ENCODE results near the gene ANTXR1.

Gene ANTXR1

GRCh38 chr2:69248232-69248631 is 235.3 kb downstream of the ANTXR1 start:
- Histone ChIP-seq H3K79me2 (ENCODE audit: insufficient read depth, low read depth) (no peaks in the 10 kb centered on the region), H2AFZ (ENCODE audit: low read depth) (no peak overlapping the region), H3K4me3 (IDR thresholded peaks at IDR 0.05; ENCODE audit: insufficient read depth, low read depth, low read length) (no peak overlapping the region), H3K4me2 (no peak overlapping the region), H3K9ac (no peak overlapping the region), H3K27ac (no peak overlapping the region), H3K4me1 (ENCODE audit: low read depth, poor library complexity, severe bottlenecking) (no peaks in the 10 kb centered on the region), H4K20me1 (ENCODE audit: insufficient read depth) (no peaks in the 10 kb centered on the region), H3K27me3 (ENCODE audit: insufficient read depth, low read depth) (no peaks in the 10 kb centered on the region), H3K36me3 (ENCODE audit: insufficient read depth) (no peaks in the 10 kb centered on the region)
- TF ChIP-seq CTCF (conservative IDR thresholded peaks at IDR 0.05; ENCODE audit: low read depth, low read length): no peak

GRCh38 chr2:69250981-69251380 is 238.0 kb downstream of the ANTXR1 start:
- Histone ChIP-seq H3K4me1 (ENCODE audit: low read depth, poor library complexity, severe bottlenecking) (no peaks in the 10 kb centered on the region), H3K9ac (no peak overlapping the region), H4K20me1 (ENCODE audit: insufficient read depth) (no peaks in the 10 kb centered on the region), H2AFZ (ENCODE audit: low read depth) (no peak overlapping the region), H3K4me3 (IDR thresholded peaks at IDR 0.05; ENCODE audit: insufficient read depth, low read depth, low read length) (no peak overlapping the region), H3K4me2 (no peak overlapping the region), H3K27ac (no peak overlapping the region), H3K36me3 (ENCODE audit: insufficient read depth) (no peaks in the 10 kb centered on the region), H3K27me3 (ENCODE audit: insufficient read depth, low read depth) (no peaks in the 10 kb centered on the region), H3K79me2 (ENCODE audit: insufficient read depth, low read depth) (no peaks in the 10 kb centered on the region)
- no peak for TF ChIP-seq CTCF (conservative IDR thresholded peaks at IDR 0.05; ENCODE audit: low read depth, low read length)

DNA sequence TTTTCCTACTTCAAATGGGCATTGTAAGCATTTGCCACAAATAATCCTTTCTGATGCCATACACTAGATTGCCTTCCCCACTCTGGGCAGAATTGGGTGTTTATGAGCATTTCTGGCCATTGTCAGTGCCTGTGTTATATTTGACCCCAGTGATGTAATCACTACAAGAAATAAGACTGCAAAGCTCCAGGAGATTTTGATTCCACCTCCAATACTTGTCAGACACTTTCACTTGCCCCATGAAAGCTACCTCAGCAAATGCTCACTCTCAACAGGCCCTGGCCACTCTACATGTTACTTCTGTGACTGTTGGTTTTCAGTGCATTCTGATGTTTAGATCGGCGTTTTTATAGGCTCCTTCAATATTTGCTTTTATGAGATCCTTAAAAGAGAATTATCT is 239.0 kb downstream of the ANTXR1 start:
- no peak for TF ChIP-seq CTCF (conservative IDR thresholded peaks at IDR 0.05; ENCODE audit: low read depth, low read length)
- H3K4me1 ChIP-seq (ENCODE audit: low read depth, poor library complexity, severe bottlenecking): no peaks in the 10 kb centered on the region

GRCh38 chr2:69253112-69253511 is 240.1 kb downstream of the ANTXR1 start:
- Histone ChIP-seq H3K27ac (no peak overlapping the region), H3K4me3 (IDR thresholded peaks at IDR 0.05; ENCODE audit: insufficient read depth, low read depth, low read length) (no peak overlapping the region), H3K79me2 (ENCODE audit: insufficient read depth, low read depth) (no peaks in the 10 kb centered on the region), H2AFZ (ENCODE audit: low read depth) (no peak overlapping the region), H3K9ac (no peak overlapping the region), H3K36me3 (ENCODE audit: insufficient read depth) (no peaks in the 10 kb centered on the region), H3K27me3 (ENCODE audit: insufficient read depth, low read depth) (no peaks in the 10 kb centered on the region), H4K20me1 (ENCODE audit: insufficient read depth) (no peaks in the 10 kb centered on the region), H3K4me2 (no peak overlapping the region), H3K4me1 (ENCODE audit: low read depth, poor library complexity, severe bottlenecking) (no peaks in the 10 kb centered on the region)
- TF ChIP-seq CTCF (conservative IDR thresholded peaks at IDR 0.05; ENCODE audit: low read depth, low read length): no peak

More for the DNA sequence above, 239.0 kb downstream of the ANTXR1 start:
- Histone ChIP-seq H3K27ac (no peak overlapping the region), H3K27me3 (ENCODE audit: insufficient read depth, low read depth) (no peaks in the 10 kb centered on the region), H4K20me1 (ENCODE audit: insufficient read depth) (no peaks in the 10 kb centered on the region), H3K9ac (no peak overlapping the region), H3K4me3 (IDR thresholded peaks at IDR 0.05; ENCODE audit: insufficient read depth, low read depth, low read length) (no peak overlapping the region), H3K79me2 (ENCODE audit: insufficient read depth, low read depth) (no peaks in the 10 kb centered on the region), H2AFZ (ENCODE audit: low read depth) (no peak overlapping the region), H3K4me2 (no peak overlapping the region), H3K36me3 (ENCODE audit: insufficient read depth) (no peaks in the 10 kb centered on the region)

All from KMS-11 (cell line).